K562 (cell line): Measurements from ENCODE around the gene ECSIT. TPM values are rescaled to one million over a fixed set of nuclear protein-coding genes. Genes with fewer than 3 reads are reported as not detected.
A peak's percentile ranks its signal among the peaks of the same experiment; 100 is the strongest.

Experiments used
- ATAC-seq: fragments of 200-7000 bp; cut with Tn5 transposase; 3 replicates; pipeline ENCODE4 v1.9.1; 2020; ENCODE audit warnings: moderate library complexity
- BruUV-seq: library from RNA; stranded (reverse); fragments of 400-500 nt; replicated peaks from 2 replicates; lab custom pipeline; 2021; lab: Mats Ljungman, UMichigan
- CTCF ChIA-PET: fragments of 300-600 bp; formaldehyde crosslinking; extraction: SDS; loops from one replicate; lab custom pipeline; 2021; ENCODE audit warnings: low intra/inter-chr PET ratio; lab: Yijun Ruan, JAX
- POLR2A ChIA-PET: fragments of 300-600, 350-650 bp; sonication (Branson Sonifier 250); formaldehyde crosslinking; extraction: SDS; loops from one replicate; lab custom pipeline; 2021; ENCODE audit warnings: antibody characterized with exemption, inconsistent platforms; lab: Yijun Ruan, JAX
- DNase-seq, 4 experiments: peaks; one replicate each; pipeline versions ENCODE4 v3.0.0 to v3.0.0-alpha.2; 2011 to 2018; ENCODE audit warnings: low spot score in 3 of 4, mixed read lengths in 3 of 4; ENCODE audit errors: extremely low read depth in 1 of 4
- FAIRE-seq: peaks from 2 replicates; lab custom pipeline; 2011; peaks lifted over from hg19 to GRCh38; lab: Jason Lieb, UNC
- H2AFZ ChIP-seq: 2 replicates; pipeline ENCODE4 v1.6.0; 2011; ENCODE audit warnings: low read depth, low read length, control low read depth, inconsistent platforms
- H3K27ac ChIP-seq: fragments of 200-600 bp; 3 replicates; pipeline ENCODE4 v1.8.0; 2011; ENCODE audit warnings: low read depth, mild to moderate bottlenecking, control low read depth, inconsistent platforms, low read length, moderate library complexity, mixed read lengths; ENCODE audit errors: extremely low read depth
- H3K27me3 ChIP-seq, 2 experiments: fragments of 300-600 bp in 1 of 2; 2 replicates in 1 of 2; 3 replicates in 1 of 2; pipeline versions ENCODE4 v1.6.0 to v1.8.0; 2011; ENCODE audit warnings: inconsistent platforms in 2 of 2, low read length in 2 of 2, mild to moderate bottlenecking in 1 of 2, mixed read lengths in 1 of 2, moderate library complexity in 1 of 2; ENCODE audit not compliant: control insufficient read depth in 2 of 2, insufficient read depth in 2 of 2
- H3K36me3 ChIP-seq: fragments of 300-600 bp; 3 replicates; pipeline ENCODE4 v1.8.0; 2011; ENCODE audit warnings: mild to moderate bottlenecking, low read length, inconsistent platforms; ENCODE audit not compliant: control insufficient read depth, insufficient read depth
- H3K4me1 ChIP-seq, 2 experiments: fragments of 200-600 bp in 1 of 2; replicated peaks in 1 of 2; 2 replicates in 1 of 2; 3 replicates in 1 of 2; pipeline versions ENCODE4 v1.5.1 to v1.8.0; 2011; ENCODE audit warnings: inconsistent platforms in 2 of 2, low read length in 2 of 2, mild to moderate bottlenecking in 1 of 2, mixed read lengths in 1 of 2, moderate library complexity in 1 of 2; ENCODE audit not compliant: control insufficient read depth in 2 of 2, insufficient read depth in 2 of 2
- H3K4me2 ChIP-seq: 2 replicates; pipeline ENCODE4 v1.6.1; 2011; ENCODE audit warnings: low read length, control low read depth, inconsistent platforms, mixed read lengths; ENCODE audit not compliant: insufficient read depth
- H3K4me3 ChIP-seq: fragments of 200-600 bp; sonication (generic), shearing (Covaris generic); 2 replicates; pipeline ENCODE4 v1.5.1; 2016; ENCODE audit warnings: control low read depth, inconsistent platforms
- H3K79me2 ChIP-seq: fragments of 200-600 bp; 3 replicates; pipeline ENCODE4 v1.8.0; 2011; ENCODE audit warnings: low read length, inconsistent platforms; ENCODE audit not compliant: control insufficient read depth, insufficient read depth
- H3K9ac ChIP-seq, 2 experiments: 2 replicates each; pipeline versions ENCODE4 v1.6.0 to v1.6.1; 2011; ENCODE audit warnings: low read depth in 2 of 2, low read length in 2 of 2, control low read depth in 1 of 2, inconsistent platforms in 1 of 2, mild to moderate bottlenecking in 1 of 2, mixed read lengths in 1 of 2; ENCODE audit not compliant: insufficient read depth in 1 of 2
- H3K9me1 ChIP-seq: one replicate; pipeline ENCODE4 v1.6.0; 2011; ENCODE audit warnings: inconsistent platforms, mild to moderate bottlenecking, low read length, moderate library complexity; ENCODE audit not compliant: control insufficient read depth, insufficient read depth
- H3K9me3 ChIP-seq: replicated peaks from 2 replicates; pipeline ENCODE4 v1.5.1; 2011; ENCODE audit warnings: low read depth, low read length, inconsistent platforms; ENCODE audit not compliant: control insufficient read depth, insufficient read depth
- H4K20me1 ChIP-seq: replicated peaks from 2 replicates; pipeline ENCODE4 v1.6.1; 2011; ENCODE audit warnings: low read length, inconsistent platforms, mixed read lengths; ENCODE audit not compliant: control insufficient read depth, insufficient read depth
- GATA2 ChIP-seq: sonication (generic); formaldehyde crosslinking; IDR thresholded peaks from 2 replicates; pipeline ENCODE4 v1.4.0; 2020; ENCODE audit warnings: mild to moderate bottlenecking, missing genetic modification reagents
- POLR2G ChIP-seq: fragments of 200-400 bp; formaldehyde crosslinking; IDR thresholded peaks from 2 replicates; pipeline ENCODE4 v1.6.1; 2017; ENCODE audit warnings: low read depth, mild to moderate bottlenecking, antibody characterized with exemption, low read length, moderate library complexity
- RBFOX2 ChIP-seq: fragments of 200-400 bp; formaldehyde crosslinking; IDR thresholded peaks from 2 replicates; pipeline ENCODE4 v1.6.1; 2017; ENCODE audit warnings: low read depth, mild to moderate bottlenecking, low read length, moderate library complexity
- U2AF1 ChIP-seq: fragments of 200-400 bp; formaldehyde crosslinking; optimal IDR thresholded peaks from 2 replicates; pipeline ENCODE3; 2017; ENCODE audit warnings: mild to moderate bottlenecking, low read depth, low read length, moderate library complexity
- XRCC5 ChIP-seq: fragments of 200-400 bp; formaldehyde crosslinking; IDR thresholded peaks from 2 replicates; pipeline ENCODE4 v1.6.1; 2017; ENCODE audit warnings: low read depth, mild to moderate bottlenecking, low read length
- ZBTB11 ChIP-seq, 3 experiments: fragments of 200-800 bp in 1 of 3; fragments of 250-450 bp in 1 of 3; fragments of 450-650 bp in 1 of 3; sonication (Bioruptor Pico) in 1 of 3; sonication (Bioruptor generic) in 1 of 3; formaldehyde crosslinking in 1 of 3; IDR thresholded peaks; 2 replicates each; pipeline versions ENCODE4 v1.6.1 to v1.8.0; 2016 to 2022; ENCODE audit warnings: mild to moderate bottlenecking in 2 of 3, missing genetic modification characterization in 2 of 3, missing compliant biosample characterization in 1 of 3, moderate library complexity in 1 of 3
- ZNF175 ChIP-seq: fragments of 200-800 bp; sonication (Bioruptor generic); IDR thresholded peaks from 2 replicates; pipeline ENCODE4 v1.6.1; 2016; ENCODE audit warnings: low read depth, mild to moderate bottlenecking, missing genetic modification characterization, missing compliant biosample characterization
- ZNF24 ChIP-seq: fragments of 450-650 bp; IDR thresholded peaks from 2 replicates; pipeline ENCODE4 v1.6.1; 2016
- WGBS: fragments of 100-300 bp; shearing (Covaris generic); methylation state at CpG from one replicate; pipeline ENCODE4 v1.1.6; 2016; ENCODE audit warnings: low coverage, mixed read lengths; ENCODE audit not compliant: insufficient coverage; ENCODE audit errors: missing lambda C conversion rate; 5-methylcytosine and 5-hydroxymethylcytosine counted together
- in situ Hi-C: fragments of 300-500 bp; cut with MboI; formaldehyde crosslinking; loops from 4 replicates; pipeline ENCODE4 v1.15.0; 2018; ENCODE audit warnings: inconsistent platforms, mixed read lengths
- intact Hi-C: fragments of 100-400 bp; cut with micrococcal nuclease; formaldehyde crosslinking; loops from 2 replicates; pipeline ENCODE4 v1.14.2; 2022
- polyA plus RNA-seq, 8 experiments: library from polyadenylated mRNA; depleted of rRNA in 4 of 8; stranded (reverse) in 5 of 8; unstranded in 3 of 8; fragments of >200 nt; fragmentation: Nextera tagmentation in 2 of 8; fragmentation: Illumina TruSeq in 1 of 8; extraction: Ambion mirVana in 2 of 8; extraction: Trizol in 1 of 8; gene quantifications; 2 replicates each; pipeline versions ENCODE4 v1.2.1 to v1.2.3, GENCODE V29; 2011 to 2014; ENCODE audit warnings: inconsistent platforms in 1 of 8, missing spikeins in 1 of 8
- total RNA-seq, 7 experiments: library from RNA; depleted of rRNA in 6 of 7; stranded (reverse); fragments of >200 nt in 6 of 7; fragmentation: Illumina TruSeq in 2 of 7; extraction: Trizol in 2 of 7; gene quantifications; 2 replicates each; pipeline versions ENCODE4 v1.2.1 to v1.2.3, GENCODE V29; 2011 to 2021; ENCODE audit warnings: low replicate concordance in 1 of 7

The ECSIT gene
- total and polyA plus RNA-seq, 9 of the 15 experiments (the other 6 are each of a cell fraction or from before 2014, with no cell fraction given), result 1.1 to 82.5 (median 43.9) TPM

GRCh38 chr19:11513946-11514345 is 15.0 kb downstream of the ECSIT start:
- BruUV-seq, result no TSS peak
- Histone ChIP-seq H3K79me2 (no peaks in the 10 kb centered on the region), H4K20me1 (no peaks in the 10 kb centered on the region), H3K27me3 (no peaks in the 10 kb centered on the region), H3K36me3 (peaks cover 41% of the 10 kb centered on the region; the same call in 2 of the 3 replicates), H3K9me3 (no peaks in the 10 kb centered on the region), H3K9ac (peak overlapping the region in 1 of 2 experiments; percentile 35; a peak in 1 of 4 replicates), H2AFZ (no peak overlapping the region), H3K9me1 (no peaks in the 10 kb centered on the region), H3K4me2 (no peak overlapping the region), H3K4me3 (no peak overlapping the region), H3K4me1 (peaks cover 0 to 7% of the 10 kb centered on the region in 2 experiments; a peak in 1 of 5 replicates), H3K27ac (no peak overlapping the region)
- in situ Hi-C loops (no loop called here), intact Hi-C loops (no loop called here)
- TF ChIP-seq U2AF1 (no peak), ZBTB11 (CRISPR knock-in tag; IDR thresholded peaks at IDR 0.05) (no peak), XRCC5 (no peak), RBFOX2 (0 out of 2 replicates have a peak, but pooled peaks have one; percentile 20), ZNF175 (CRISPR knock-in tag) (no peak), ZNF24 (no peak), GATA2 (CRISPR knock-in tag) (no peak), POLR2G (0 out of 2 replicates have a peak, but pooled peaks have one; percentile 28)
- ChIA-PET CTCF (no interaction called here), POLR2A (no interaction called here)
- FAIRE-seq (no peak), DNase-seq (no peak), ATAC-seq (no peak)
- 94% methylated on average over 20 of the region's 20 CpGs for WGBS
